A673 (cell line): ENCODE measurements around the gene UAP1L1.

ENCODE experiments used
- EZH2 ChIP-seq: fragments of 200-600 bp; sonication (generic); IDR thresholded peaks from 2 replicates; pipeline ENCODE4 v1.6.1; 2017; ENCODE audit warnings: borderline replicate concordance, low read depth, mild to moderate bottlenecking, mixed read lengths, antibody characterized with exemption, low read length; ENCODE audit not compliant: poor library complexity, severe bottlenecking
- TF ChIP-seq, protein P1 (sequence below): fragments of 300-800, 200-600 bp; sonication (generic); conservative IDR thresholded peaks from 2 replicates; pipeline ENCODE4 v1.5.1; 2017; ENCODE audit warnings: low read depth, mild to moderate bottlenecking, antibody characterized with exemption, low read length, moderate library complexity, mixed read lengths

- TF ChIP-seq, protein P1, sequence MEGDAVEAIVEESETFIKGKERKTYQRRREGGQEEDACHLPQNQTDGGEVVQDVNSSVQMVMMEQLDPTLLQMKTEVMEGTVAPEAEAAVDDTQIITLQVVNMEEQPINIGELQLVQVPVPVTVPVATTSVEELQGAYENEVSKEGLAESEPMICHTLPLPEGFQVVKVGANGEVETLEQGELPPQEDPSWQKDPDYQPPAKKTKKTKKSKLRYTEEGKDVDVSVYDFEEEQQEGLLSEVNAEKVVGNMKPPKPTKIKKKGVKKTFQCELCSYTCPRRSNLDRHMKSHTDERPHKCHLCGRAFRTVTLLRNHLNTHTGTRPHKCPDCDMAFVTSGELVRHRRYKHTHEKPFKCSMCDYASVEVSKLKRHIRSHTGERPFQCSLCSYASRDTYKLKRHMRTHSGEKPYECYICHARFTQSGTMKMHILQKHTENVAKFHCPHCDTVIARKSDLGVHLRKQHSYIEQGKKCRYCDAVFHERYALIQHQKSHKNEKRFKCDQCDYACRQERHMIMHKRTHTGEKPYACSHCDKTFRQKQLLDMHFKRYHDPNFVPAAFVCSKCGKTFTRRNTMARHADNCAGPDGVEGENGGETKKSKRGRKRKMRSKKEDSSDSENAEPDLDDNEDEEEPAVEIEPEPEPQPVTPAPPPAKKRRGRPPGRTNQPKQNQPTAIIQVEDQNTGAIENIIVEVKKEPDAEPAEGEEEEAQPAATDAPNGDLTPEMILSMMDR, result 0 out of 2 replicates have a peak, but pooled peaks have one; percentile 37
- no peak for TF ChIP-seq EZH2
These were observed 48.9 kb upstream of the UAP1L1 start for GRCh38 chr9:137028263-137029057.
